Liver (tissue), 9 donors: Measurements from ENCODE around the gene BRD3OS. TPM values are rescaled to one million over a fixed set of nuclear protein-coding genes. Genes with fewer than 3 reads are reported as not detected.

ENCODE experiments used
- DNase-seq: peaks from one replicate; pipeline ENCODE4 v3.0.0-alpha.2; 2017; ENCODE audit warnings: low spot score
- H3K27ac ChIP-seq, 2 donors: one replicate each; pipeline ENCODE4 v1.7.0; 2013; ENCODE audit warnings: inconsistent platforms in 2 of 2, low read length in 2 of 2, control low read depth in 1 of 2, low read depth in 1 of 2, mild to moderate bottlenecking in 1 of 2
- H3K27me3 ChIP-seq, 4 donors: one replicate each; pipeline versions ENCODE4 v1.6.1 to v1.7.0; 2013; ENCODE audit warnings: low read length in 3 of 4, inconsistent platforms in 1 of 4, mild to moderate bottlenecking in 1 of 4, moderate library complexity in 1 of 4; ENCODE audit not compliant: control insufficient read depth in 4 of 4, insufficient read depth in 4 of 4
- H3K36me3 ChIP-seq, 4 donors: one replicate each; pipeline versions ENCODE4 v1.6.1 to v1.7.0; 2013; ENCODE audit warnings: low read length in 3 of 4, mild to moderate bottlenecking in 3 of 4, low read depth in 1 of 4, moderate library complexity in 1 of 4; ENCODE audit not compliant: control insufficient read depth in 4 of 4, insufficient read depth in 3 of 4
- H3K4me1 ChIP-seq, 4 donors: one replicate each; pipeline versions ENCODE4 v1.6.1 to v1.7.0; 2013; ENCODE audit warnings: low read length in 3 of 4, mild to moderate bottlenecking in 3 of 4, moderate library complexity in 1 of 4; ENCODE audit not compliant: control insufficient read depth in 4 of 4, insufficient read depth in 4 of 4
- H3K4me3 ChIP-seq, 3 donors: one replicate each; pipeline versions ENCODE4 v1.6.1 to v1.7.0; 2013; ENCODE audit warnings: low read length in 3 of 3, control low read depth in 1 of 3, low read depth in 1 of 3, mild to moderate bottlenecking in 1 of 3
- H3K9ac ChIP-seq, 2 donors: one replicate each; pipeline ENCODE4 v1.7.0; 2013; ENCODE audit warnings: low read length in 2 of 2, mild to moderate bottlenecking in 2 of 2, moderate library complexity in 2 of 2, control low read depth in 1 of 2, low read depth in 1 of 2
- H3K9me3 ChIP-seq, 4 donors: one replicate each; pipeline versions ENCODE4 v1.6.1 to v1.7.0; 2013; ENCODE audit warnings: low read length in 3 of 4; ENCODE audit not compliant: control insufficient read depth in 4 of 4
- FOXA1 ChIP-seq: IDR thresholded peaks from 2 replicates; pipeline ENCODE4 v1.6.1; 2016; ENCODE audit warnings: antibody characterized with exemption
- FOXA2 ChIP-seq: IDR thresholded peaks from 2 replicates; pipeline ENCODE4 v1.6.1; 2016; ENCODE audit warnings: antibody characterized with exemption
- GABPA ChIP-seq, 2 donors: IDR thresholded peaks in 1 of 2; conservative IDR thresholded peaks in 1 of 2; 2 replicates each; pipeline ENCODE4 v1.6.1; 2016; ENCODE audit warnings: antibody characterized with exemption in 2 of 2, mild to moderate bottlenecking in 1 of 2, moderate library complexity in 1 of 2
- HNF4A ChIP-seq, 2 donors: conservative IDR thresholded peaks; 2 replicates each; pipeline ENCODE4 v1.6.1; 2016; ENCODE audit warnings: antibody characterized with exemption in 2 of 2, mild to moderate bottlenecking in 2 of 2
- HNF4G ChIP-seq: IDR thresholded peaks from 2 replicates; pipeline ENCODE4 v1.6.1; 2016; ENCODE audit warnings: antibody characterized with exemption
- JUND ChIP-seq, 2 donors: IDR thresholded peaks; 2 replicates each; pipeline ENCODE4 v1.6.1; 2016; ENCODE audit warnings: antibody characterized with exemption in 2 of 2
- NR2F2 ChIP-seq: IDR thresholded peaks from 2 replicates; pipeline ENCODE4 v1.6.1; 2016; ENCODE audit warnings: antibody characterized with exemption
- RAD21 ChIP-seq, 2 donors: IDR thresholded peaks; 2 replicates each; pipeline ENCODE4 v1.6.1; 2016; ENCODE audit warnings: antibody characterized with exemption in 2 of 2, mild to moderate bottlenecking in 2 of 2
- RXRA ChIP-seq, 2 donors: IDR thresholded peaks; 2 replicates each; pipeline ENCODE4 v1.6.1; 2017 to 2018; ENCODE audit warnings: antibody characterized with exemption in 2 of 2, mild to moderate bottlenecking in 1 of 2
- SP1 ChIP-seq: IDR thresholded peaks from 2 replicates; pipeline ENCODE4 v1.6.1; 2018; ENCODE audit warnings: antibody characterized with exemption, mild to moderate bottlenecking
- TAF1 ChIP-seq: conservative IDR thresholded peaks from 2 replicates; pipeline ENCODE4 v1.6.1; 2016; ENCODE audit warnings: antibody characterized with exemption, mild to moderate bottlenecking
- YY1 ChIP-seq: IDR thresholded peaks from 2 replicates; pipeline ENCODE4 v1.6.1; 2016; ENCODE audit warnings: antibody characterized with exemption, mild to moderate bottlenecking
- WGBS: extraction: QIAGEN DNeasy Blood & Tissue Kit; methylation state at CpG from one replicate; pipeline ENCODE4 v1.1.7; 2013; 5-methylcytosine and 5-hydroxymethylcytosine counted together
- polyA plus RNA-seq, 2 donors: library from polyadenylated mRNA; stranded (reverse) in 1 of 2; unstranded in 1 of 2; fragments of 200-250 nt in 1 of 2; fragments of >200 nt in 1 of 2; fragmentation: Nextera tagmentation in 1 of 2; extraction: Ambion mirVana in 1 of 2; gene quantifications; one replicate each; pipeline versions ENCODE4 v1.2.1 to v1.2.3, GENCODE V29; 2013 to 2015
- total RNA-seq, 2 donors: library from RNA; depleted of rRNA; stranded (reverse); fragments of >200 nt; gene quantifications; one replicate each; pipeline ENCODE4 v1.2.3, GENCODE V29; 2014
- TF ChIP-seq, protein P1 (sequence below): IDR thresholded peaks from 2 replicates; pipeline ENCODE4 v1.6.1; 2016; ENCODE audit warnings: antibody characterized with exemption
- TF ChIP-seq, protein P2 (sequence below): IDR thresholded peaks from 2 replicates; pipeline ENCODE4 v1.6.1; 2016; ENCODE audit warnings: antibody characterized with exemption
- TF ChIP-seq, protein P3 (sequence below): IDR thresholded peaks from 2 replicates; pipeline ENCODE4 v1.6.1; 2016; ENCODE audit warnings: antibody characterized with exemption, mild to moderate bottlenecking
- TF ChIP-seq, protein P4 (sequence below): IDR thresholded peaks from 2 replicates; pipeline ENCODE4 v1.6.1; 2016; ENCODE audit warnings: antibody characterized with exemption
- TF ChIP-seq, protein P5 (sequence below): fragments of 150-350 bp; IDR thresholded peaks from 2 replicates; pipeline ENCODE4 v1.5.1; 2017; ENCODE audit warnings: improper control_type of control experiment, low read depth, low read length; ENCODE audit not compliant: missing input control
- donor health status: healthy.
- donor health status: healthy.
- donor health status: healthy.
- donor health status: healthy.
- donor health status: healthy.

Gene BRD3OS
- total and polyA plus RNA-seq, 4 donors: 2.1 to 5.1 (median 2.9) TPM

DNA sequence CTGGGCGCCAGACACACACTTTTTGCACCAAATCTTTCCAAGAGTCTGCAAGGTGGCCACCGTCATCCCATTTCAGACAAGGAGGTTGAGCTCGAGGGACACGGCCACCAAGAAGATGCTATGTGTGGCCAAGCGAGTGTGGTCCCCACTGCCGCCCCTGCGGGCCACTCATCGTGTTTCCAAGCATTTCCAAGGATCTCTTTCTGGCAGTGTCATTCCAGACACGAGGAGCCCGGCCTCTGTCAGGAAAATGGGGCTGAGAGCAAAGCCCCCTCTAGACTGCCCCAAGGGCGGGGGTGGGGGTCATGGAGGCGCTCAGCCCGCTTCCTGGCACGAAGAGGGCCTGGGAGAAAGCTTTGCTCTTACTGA, 43.7 kb upstream of the BRD3OS start:
- no peak overlapping the region for H3K9ac ChIP-seq
- 95% methylated on average over 14 of the region's 14 CpGs for WGBS
- H3K36me3 ChIP-seq: peaks cover 0 to 3% (median under 1%) of the 10 kb centered on the region in 4 donors
- DNase-seq: no peak
- no peaks in the 10 kb centered on the region for H3K9me3 ChIP-seq
- no peak overlapping the region for H3K4me3 ChIP-seq
- no peaks in the 10 kb centered on the region for H3K27me3 ChIP-seq
- peaks cover 27 to 55% (median 47%) of the 10 kb centered on the region in 4 donors for H3K4me1 ChIP-seq
- TF ChIP-seq RXRA (IDR thresholded peaks at IDR 0.05) (no peak), SP1 (no peak), FOXA1 (no peak), GABPA (IDR thresholded peaks at IDR 0.05 in 1 of 2, conservative IDR thresholded peaks at IDR 0.05 in 1 of 2) (no peak), YY1 (no peak), HNF4A (conservative IDR thresholded peaks at IDR 0.05) (no peak), FOXA2 (no peak), JUND (IDR thresholded peaks at IDR 0.05) (no peak), TAF1 (no peak)
- TF ChIP-seq, protein P1, sequence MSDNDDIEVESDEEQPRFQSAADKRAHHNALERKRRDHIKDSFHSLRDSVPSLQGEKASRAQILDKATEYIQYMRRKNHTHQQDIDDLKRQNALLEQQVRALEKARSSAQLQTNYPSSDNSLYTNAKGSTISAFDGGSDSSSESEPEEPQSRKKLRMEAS: no peak
- TF ChIP-seq, protein P2, sequence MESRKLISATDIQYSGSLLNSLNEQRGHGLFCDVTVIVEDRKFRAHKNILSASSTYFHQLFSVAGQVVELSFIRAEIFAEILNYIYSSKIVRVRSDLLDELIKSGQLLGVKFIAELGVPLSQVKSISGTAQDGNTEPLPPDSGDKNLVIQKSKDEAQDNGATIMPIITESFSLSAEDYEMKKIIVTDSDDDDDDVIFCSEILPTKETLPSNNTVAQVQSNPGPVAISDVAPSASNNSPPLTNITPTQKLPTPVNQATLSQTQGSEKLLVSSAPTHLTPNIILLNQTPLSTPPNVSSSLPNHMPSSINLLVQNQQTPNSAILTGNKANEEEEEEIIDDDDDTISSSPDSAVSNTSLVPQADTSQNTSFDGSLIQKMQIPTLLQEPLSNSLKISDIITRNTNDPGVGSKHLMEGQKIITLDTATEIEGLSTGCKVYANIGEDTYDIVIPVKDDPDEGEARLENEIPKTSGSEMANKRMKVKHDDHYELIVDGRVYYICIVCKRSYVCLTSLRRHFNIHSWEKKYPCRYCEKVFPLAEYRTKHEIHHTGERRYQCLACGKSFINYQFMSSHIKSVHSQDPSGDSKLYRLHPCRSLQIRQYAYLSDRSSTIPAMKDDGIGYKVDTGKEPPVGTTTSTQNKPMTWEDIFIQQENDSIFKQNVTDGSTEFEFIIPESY: no peak
- TF ChIP-seq, protein P3, sequence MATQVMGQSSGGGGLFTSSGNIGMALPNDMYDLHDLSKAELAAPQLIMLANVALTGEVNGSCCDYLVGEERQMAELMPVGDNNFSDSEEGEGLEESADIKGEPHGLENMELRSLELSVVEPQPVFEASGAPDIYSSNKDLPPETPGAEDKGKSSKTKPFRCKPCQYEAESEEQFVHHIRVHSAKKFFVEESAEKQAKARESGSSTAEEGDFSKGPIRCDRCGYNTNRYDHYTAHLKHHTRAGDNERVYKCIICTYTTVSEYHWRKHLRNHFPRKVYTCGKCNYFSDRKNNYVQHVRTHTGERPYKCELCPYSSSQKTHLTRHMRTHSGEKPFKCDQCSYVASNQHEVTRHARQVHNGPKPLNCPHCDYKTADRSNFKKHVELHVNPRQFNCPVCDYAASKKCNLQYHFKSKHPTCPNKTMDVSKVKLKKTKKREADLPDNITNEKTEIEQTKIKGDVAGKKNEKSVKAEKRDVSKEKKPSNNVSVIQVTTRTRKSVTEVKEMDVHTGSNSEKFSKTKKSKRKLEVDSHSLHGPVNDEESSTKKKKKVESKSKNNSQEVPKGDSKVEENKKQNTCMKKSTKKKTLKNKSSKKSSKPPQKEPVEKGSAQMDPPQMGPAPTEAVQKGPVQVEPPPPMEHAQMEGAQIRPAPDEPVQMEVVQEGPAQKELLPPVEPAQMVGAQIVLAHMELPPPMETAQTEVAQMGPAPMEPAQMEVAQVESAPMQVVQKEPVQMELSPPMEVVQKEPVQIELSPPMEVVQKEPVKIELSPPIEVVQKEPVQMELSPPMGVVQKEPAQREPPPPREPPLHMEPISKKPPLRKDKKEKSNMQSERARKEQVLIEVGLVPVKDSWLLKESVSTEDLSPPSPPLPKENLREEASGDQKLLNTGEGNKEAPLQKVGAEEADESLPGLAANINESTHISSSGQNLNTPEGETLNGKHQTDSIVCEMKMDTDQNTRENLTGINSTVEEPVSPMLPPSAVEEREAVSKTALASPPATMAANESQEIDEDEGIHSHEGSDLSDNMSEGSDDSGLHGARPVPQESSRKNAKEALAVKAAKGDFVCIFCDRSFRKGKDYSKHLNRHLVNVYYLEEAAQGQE: no peak
- TF ChIP-seq, protein P4, sequence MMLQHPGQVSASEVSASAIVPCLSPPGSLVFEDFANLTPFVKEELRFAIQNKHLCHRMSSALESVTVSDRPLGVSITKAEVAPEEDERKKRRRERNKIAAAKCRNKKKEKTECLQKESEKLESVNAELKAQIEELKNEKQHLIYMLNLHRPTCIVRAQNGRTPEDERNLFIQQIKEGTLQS: no peak
- H3K27ac ChIP-seq: no peak overlapping the region

DNA sequence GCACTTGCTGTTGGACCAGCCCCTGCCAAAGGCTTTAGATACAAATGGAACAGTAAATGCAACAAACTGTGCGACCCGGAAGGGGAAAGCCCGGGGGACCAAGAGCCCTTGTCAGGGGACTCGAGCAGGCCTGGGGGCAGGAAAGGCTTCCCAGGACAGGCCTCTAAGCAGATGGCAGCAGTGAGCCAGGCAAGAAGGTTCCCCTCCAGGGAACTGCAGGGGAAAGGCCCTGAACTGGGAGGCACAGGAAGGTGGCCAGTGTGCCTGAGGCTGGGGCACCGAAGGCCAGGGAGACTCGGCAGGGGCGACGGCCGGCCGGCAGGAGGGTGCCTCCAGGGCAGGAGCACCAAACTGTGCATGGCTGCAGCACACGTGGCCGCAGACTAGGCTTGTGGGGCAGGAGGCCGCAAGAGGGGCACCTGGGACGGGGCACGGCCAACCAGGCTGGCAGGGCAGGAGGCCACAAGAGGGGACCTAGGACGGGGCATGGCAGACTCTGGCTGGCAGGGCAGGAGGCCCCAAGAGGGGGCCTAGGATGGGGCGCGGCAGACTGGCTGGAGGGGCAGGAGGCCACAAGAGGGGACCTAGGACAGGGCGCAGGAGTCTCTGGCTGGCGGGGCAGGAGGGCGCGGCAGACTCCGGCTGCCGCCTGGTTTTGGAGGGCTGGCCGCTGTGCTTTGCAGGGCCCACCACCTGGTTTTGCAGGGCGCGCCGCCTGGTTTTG, 43.2 kb upstream of the BRD3OS start:
- DNase-seq: no peak
- WGBS: 93% methylated on average over 28 of the region's 28 CpGs
- H3K4me3 ChIP-seq: no peak overlapping the region
- H3K27ac ChIP-seq: no peak overlapping the region
- H3K4me1 ChIP-seq: peaks cover 26 to 54% (median 45%) of the 10 kb centered on the region in 4 donors
- no peaks in the 10 kb centered on the region for H3K9me3 ChIP-seq
- no peak overlapping the region for H3K9ac ChIP-seq
- TF ChIP-seq HNF4G: no peak
- no peak for TF ChIP-seq NR2F2
- no peak for TF ChIP-seq TAF1
- TF ChIP-seq, protein P4: no peak
- no peak for TF ChIP-seq GABPA (IDR thresholded peaks at IDR 0.05 in 1 of 2, conservative IDR thresholded peaks at IDR 0.05 in 1 of 2)
- TF ChIP-seq, protein P5, sequence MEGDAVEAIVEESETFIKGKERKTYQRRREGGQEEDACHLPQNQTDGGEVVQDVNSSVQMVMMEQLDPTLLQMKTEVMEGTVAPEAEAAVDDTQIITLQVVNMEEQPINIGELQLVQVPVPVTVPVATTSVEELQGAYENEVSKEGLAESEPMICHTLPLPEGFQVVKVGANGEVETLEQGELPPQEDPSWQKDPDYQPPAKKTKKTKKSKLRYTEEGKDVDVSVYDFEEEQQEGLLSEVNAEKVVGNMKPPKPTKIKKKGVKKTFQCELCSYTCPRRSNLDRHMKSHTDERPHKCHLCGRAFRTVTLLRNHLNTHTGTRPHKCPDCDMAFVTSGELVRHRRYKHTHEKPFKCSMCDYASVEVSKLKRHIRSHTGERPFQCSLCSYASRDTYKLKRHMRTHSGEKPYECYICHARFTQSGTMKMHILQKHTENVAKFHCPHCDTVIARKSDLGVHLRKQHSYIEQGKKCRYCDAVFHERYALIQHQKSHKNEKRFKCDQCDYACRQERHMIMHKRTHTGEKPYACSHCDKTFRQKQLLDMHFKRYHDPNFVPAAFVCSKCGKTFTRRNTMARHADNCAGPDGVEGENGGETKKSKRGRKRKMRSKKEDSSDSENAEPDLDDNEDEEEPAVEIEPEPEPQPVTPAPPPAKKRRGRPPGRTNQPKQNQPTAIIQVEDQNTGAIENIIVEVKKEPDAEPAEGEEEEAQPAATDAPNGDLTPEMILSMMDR: no peak
- no peak for TF ChIP-seq YY1
- no peak for TF ChIP-seq RAD21 (IDR thresholded peaks at IDR 0.05)
- TF ChIP-seq, protein P3: no peak
- TF ChIP-seq, protein P1: no peak
- no peaks in the 10 kb centered on the region for H3K27me3 ChIP-seq
- H3K36me3 ChIP-seq: peaks cover 0 to 3% (median under 1%) of the 10 kb centered on the region in 4 donors
